Prostate gland (tissue), 2 donors: ENCODE measurements around the gene CRB2. TPM values are rescaled to one million over a fixed set of nuclear protein-coding genes. Genes with fewer than 3 reads are reported as not detected.

Experiments used
- DNase-seq: peaks from one replicate; pipeline ENCODE4 v3.0.0-alpha.2; 2019; ENCODE audit warnings: low spot score
- H3K27ac ChIP-seq, 2 donors: fragments of 200-600 bp; sonication (generic); 2 replicates each; pipeline ENCODE4 v1.5.1; 2017 to 2019
- H3K27me3 ChIP-seq: fragments of 200-600 bp; sonication (generic); replicated peaks from 2 replicates; pipeline ENCODE4 v1.5.1; 2019; ENCODE audit not compliant: insufficient read depth
- H3K36me3 ChIP-seq, 2 donors: fragments of 200-600 bp; sonication (generic); 1 replicate in 1 of 2; 2 replicates in 1 of 2; pipeline versions ENCODE4 v1.5.1 to v1.8.1; 2017 to 2019
- H3K4me1 ChIP-seq: fragments of 200-600 bp; sonication (generic); replicated peaks from 2 replicates; pipeline ENCODE4 v1.5.1; 2019
- H3K4me3 ChIP-seq, 2 donors: fragments of 200-600 bp; sonication (generic); 2 replicates each; pipeline ENCODE4 v1.5.1; 2017 to 2019
- H3K9me3 ChIP-seq: fragments of 200-600 bp; sonication (generic); 2 replicates; pipeline ENCODE4 v1.5.1; 2017
- POLR2A ChIP-seq: fragments of 450-650 bp; IDR thresholded peaks from one replicate; pipeline ENCODE4 v1.6.1; 2016; ENCODE audit warnings: antibody characterized with exemption, mild to moderate bottlenecking
- POLR2AphosphoS5 ChIP-seq: sonication (generic); formaldehyde crosslinking; IDR thresholded peaks from one replicate; pipeline ENCODE4 v1.6.1; 2017; ENCODE audit warnings: antibody characterized with exemption
- WGBS: methylation state at CpG from one replicate; pipeline ENCODE4 v1.1.5; 2018; 5-methylcytosine and 5-hydroxymethylcytosine counted together
- intact Hi-C: fragments of 100-400 bp; cut with DNase I; formaldehyde crosslinking; loops from one replicate; pipeline ENCODE4 v1.14.2; 2022
- total RNA-seq, 2 donors: library from RNA; depleted of rRNA; stranded (reverse); fragments of >200 nt; gene quantifications; one replicate each; pipeline ENCODE4 v1.1.0, GENCODE V29; 2016
- TF ChIP-seq, protein P1 (sequence below), 4 experiments: fragments of 200-600 bp in 2 of 4; fragments of 450-650 bp in 2 of 4; sonication (generic) in 2 of 4; IDR thresholded peaks; 1 replicate in 3 of 4; 2 replicates in 1 of 4; pipeline ENCODE4 v1.5.1; 2016 to 2019; ENCODE audit warnings: antibody characterized with exemption in 4 of 4, mild to moderate bottlenecking in 2 of 4, moderate library complexity in 2 of 4

The CRB2 gene
- total RNA-seq, 2 donors from 2014 or later = 1.7 TPM; not detected in 1

DNA sequence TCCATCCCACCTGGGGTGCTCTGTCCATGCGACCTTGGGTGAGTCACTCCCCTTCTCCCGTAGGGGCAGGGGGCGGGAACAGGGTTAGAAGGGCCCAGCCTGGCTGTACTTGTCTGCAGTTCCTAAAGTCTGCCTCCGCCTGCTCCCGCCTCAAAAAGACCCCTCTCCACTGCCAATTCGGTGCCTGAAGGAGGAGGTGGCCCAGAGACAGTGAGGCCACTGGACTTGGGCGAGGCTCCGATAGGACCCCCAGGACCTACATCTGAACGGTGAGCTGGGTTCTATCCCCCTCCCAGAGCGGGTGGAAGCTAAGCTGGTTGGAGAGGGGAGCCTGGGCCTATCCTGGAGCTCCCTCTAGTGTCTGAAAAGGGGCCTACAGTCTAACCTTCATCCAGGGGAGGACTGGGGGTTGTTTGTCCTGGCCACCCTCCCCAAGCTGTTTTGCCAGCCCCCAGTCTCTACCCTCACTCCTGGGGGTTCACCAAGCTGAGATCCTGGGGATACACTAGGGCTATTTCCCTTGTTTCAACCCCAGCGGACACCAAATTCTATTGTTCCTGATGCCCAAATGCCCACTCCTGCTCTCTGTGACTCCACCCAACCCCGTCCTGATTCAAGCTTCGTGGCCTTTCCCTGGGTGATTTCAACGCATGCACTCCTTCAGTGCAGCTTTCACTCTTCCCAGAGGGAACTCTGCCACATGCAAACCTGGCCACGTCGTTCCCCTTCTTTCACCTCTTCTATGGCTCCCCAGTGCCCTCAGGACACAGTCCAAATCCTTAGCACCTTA is 6.1 kb upstream of the CRB2 start:
- WGBS = 26% methylated on average over 16 of the region's 16 CpGs
- H3K27ac ChIP-seq = no peak overlapping the region
- H3K4me1 ChIP-seq = no peaks in the 10 kb centered on the region

DNA sequence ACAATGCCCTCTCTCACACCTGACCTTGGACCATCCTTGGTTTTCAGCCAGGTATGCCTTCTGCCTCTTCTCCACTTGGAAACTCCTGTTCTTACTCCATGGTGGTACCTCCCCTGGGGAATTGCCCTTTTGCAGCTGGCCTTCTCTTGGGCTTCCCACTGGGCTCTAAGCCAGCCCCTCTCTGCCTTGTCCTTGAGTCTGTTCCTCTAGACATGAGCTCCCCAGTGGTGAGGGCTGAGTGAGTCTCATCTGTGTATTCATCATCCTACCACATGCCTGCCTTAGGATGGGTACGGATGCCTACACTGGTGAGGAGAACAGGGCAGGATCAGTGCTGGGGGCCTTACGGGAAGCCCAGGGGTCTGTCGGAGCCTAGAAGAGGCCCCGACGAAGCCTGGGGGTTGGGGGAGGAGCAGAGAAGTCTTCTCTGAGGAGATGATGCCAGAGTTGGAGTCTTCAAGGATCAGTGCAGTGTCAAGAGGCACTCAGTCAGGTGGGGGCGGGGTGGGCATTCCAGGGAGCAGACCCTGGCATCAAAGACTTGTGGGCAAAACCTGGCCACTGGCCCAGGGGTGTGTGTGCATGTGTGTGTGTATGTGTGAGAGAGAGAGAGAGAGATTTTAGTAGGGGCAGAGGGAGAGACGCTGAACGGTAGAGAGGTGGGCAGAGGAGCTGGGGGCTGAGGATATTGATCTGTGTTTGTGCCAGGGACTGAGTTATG is 5.2 kb upstream of the CRB2 start:
- DNase-seq = no peak
- Histone ChIP-seq H3K27me3 (no peaks in the 10 kb centered on the region), H3K36me3 (no peaks in the 10 kb centered on the region), H3K4me1 (no peaks in the 10 kb centered on the region), H3K9me3 (no peaks in the 10 kb centered on the region), H3K27ac (no peak overlapping the region), H3K4me3 (no peak overlapping the region)
- 64% methylated on average over 8 of the region's 8 CpGs for WGBS
- intact Hi-C loops = loop anchor here (5.0 to 10.0 kb wide), 3 partner anchors 83 to 886 kb away; partner anchors contain the start of gene STRBP
- TF ChIP-seq POLR2AphosphoS5 (no peak), POLR2A (no peak)
- TF ChIP-seq, protein P1, sequence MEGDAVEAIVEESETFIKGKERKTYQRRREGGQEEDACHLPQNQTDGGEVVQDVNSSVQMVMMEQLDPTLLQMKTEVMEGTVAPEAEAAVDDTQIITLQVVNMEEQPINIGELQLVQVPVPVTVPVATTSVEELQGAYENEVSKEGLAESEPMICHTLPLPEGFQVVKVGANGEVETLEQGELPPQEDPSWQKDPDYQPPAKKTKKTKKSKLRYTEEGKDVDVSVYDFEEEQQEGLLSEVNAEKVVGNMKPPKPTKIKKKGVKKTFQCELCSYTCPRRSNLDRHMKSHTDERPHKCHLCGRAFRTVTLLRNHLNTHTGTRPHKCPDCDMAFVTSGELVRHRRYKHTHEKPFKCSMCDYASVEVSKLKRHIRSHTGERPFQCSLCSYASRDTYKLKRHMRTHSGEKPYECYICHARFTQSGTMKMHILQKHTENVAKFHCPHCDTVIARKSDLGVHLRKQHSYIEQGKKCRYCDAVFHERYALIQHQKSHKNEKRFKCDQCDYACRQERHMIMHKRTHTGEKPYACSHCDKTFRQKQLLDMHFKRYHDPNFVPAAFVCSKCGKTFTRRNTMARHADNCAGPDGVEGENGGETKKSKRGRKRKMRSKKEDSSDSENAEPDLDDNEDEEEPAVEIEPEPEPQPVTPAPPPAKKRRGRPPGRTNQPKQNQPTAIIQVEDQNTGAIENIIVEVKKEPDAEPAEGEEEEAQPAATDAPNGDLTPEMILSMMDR (IDR thresholded peaks at IDR 0.05) = no peak

More for the DNA sequence above, 6.1 kb upstream of the CRB2 start:
- Histone ChIP-seq H3K4me3 (no peak overlapping the region), H3K27me3 (no peaks in the 10 kb centered on the region), H3K36me3 (no peaks in the 10 kb centered on the region), H3K9me3 (no peaks in the 10 kb centered on the region)
- TF ChIP-seq POLR2AphosphoS5 = no peak
- TF ChIP-seq POLR2A = no peak
- TF ChIP-seq, protein P1 (IDR thresholded peaks at IDR 0.05) = peak; percentile 82 to 94 (median 90)
- intact Hi-C loops = loop anchor here (5.0 to 10.0 kb wide), 4 partner anchors 83 to 885 kb away; partner anchors contain the start of gene STRBP
- DNase-seq = peak; percentile 54

DNA sequence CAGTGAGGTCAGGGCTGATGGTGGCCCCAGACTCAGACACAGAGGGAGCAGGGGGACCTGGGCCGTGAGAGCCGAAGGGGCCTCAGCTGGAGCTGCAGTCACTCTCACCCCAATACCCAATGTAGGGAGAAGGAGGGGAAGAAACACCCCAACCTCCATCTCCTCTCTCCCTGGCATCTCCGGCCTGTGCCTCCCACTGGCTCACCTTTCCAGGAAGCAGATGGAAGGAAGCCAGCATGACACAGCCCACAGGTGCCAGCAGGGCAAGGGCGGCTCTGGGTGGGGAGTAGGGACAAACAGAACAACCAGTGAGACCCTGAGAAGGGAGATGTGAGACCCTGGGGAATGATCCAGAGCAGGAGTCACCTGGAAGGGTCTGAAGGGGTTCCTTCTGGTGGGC is 3.0 kb upstream of the CRB2 start:
- Histone ChIP-seq H3K4me1 (no peaks in the 10 kb centered on the region), H3K36me3 (no peaks in the 10 kb centered on the region), H3K27me3 (no peaks in the 10 kb centered on the region), H3K27ac (no peak overlapping the region), H3K9me3 (no peaks in the 10 kb centered on the region), H3K4me3 (no peak overlapping the region)
- TF ChIP-seq POLR2A = no peak
- no peak for TF ChIP-seq POLR2AphosphoS5
- TF ChIP-seq, protein P1 (IDR thresholded peaks at IDR 0.05) = no peak
- 67% methylated on average over 4 of the region's 4 CpGs for WGBS
- DNase-seq = no peak
- intact Hi-C loops = loop anchor here (5.0 to 10.0 kb wide), 3 partner anchors 86 to 888 kb away; partner anchors contain the start of gene STRBP

DNA sequence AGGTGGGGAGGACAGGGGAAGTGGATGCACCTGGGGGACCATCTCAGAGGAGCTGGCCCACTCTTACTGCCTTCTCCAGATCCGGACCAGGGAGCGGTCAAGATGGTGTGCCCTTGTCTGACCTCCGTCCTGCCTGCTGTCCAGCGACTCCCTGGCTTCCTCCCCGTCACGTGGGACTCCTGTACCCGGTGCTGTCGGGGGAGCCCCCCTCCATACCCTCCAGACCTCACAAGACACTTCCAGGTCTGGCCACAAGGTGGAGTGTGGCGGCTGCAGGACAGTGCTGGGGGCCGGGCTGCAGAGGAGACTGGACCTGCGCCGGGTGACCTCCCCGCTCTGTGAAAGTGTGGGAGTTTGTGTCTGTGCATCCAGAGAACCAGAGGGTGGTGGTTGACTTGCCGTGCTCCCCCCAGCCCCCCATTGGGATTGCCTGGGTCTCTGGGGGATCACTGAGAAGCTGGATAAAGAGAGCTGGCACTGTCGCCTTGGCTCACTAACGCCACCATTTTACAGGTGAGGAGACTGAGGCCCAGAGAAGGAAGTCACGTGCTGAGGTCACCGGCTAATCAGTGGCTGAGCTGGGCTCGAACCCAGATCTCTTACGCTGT is 1.9 kb upstream of the CRB2 start:
- Histone ChIP-seq H3K27ac (no peak overlapping the region), H3K4me3 (no peak overlapping the region), H3K36me3 (no peaks in the 10 kb centered on the region), H3K9me3 (no peaks in the 10 kb centered on the region), H3K27me3 (no peaks in the 10 kb centered on the region), H3K4me1 (no peaks in the 10 kb centered on the region)
- TF ChIP-seq, protein P1 (IDR thresholded peaks at IDR 0.05) = peak; percentile 65 to 80 (median 70)
- TF ChIP-seq POLR2AphosphoS5 (no peak), POLR2A (no peak)
- WGBS = 22% methylated on average over 20 of the region's 20 CpGs
- intact Hi-C loops = loop anchor here (5.0 to 10.0 kb wide), 3 partner anchors 87 to 889 kb away; partner anchors contain the start of gene STRBP
- peak; percentile 40 for DNase-seq
